Measurements from ENCODE around the gene GMNN. TPM values are rescaled to one million over a fixed set of nuclear protein-coding genes. Genes with fewer than 3 reads are reported as not detected.

GMNN gene
- total RNA-seq, 1 experiment from 2014 or later = 22.4 TPM

- H3K27ac Mint-ChIP-seq (ENCODE audit: low read depth, unreplicated experiment) = no peak overlapping the region
- no TSS peak for BruUV-seq (replicated peaks)
- no peak overlapping the region for H3K4me3 Mint-ChIP-seq (ENCODE audit: unreplicated experiment)
- ChIA-PET CTCF (interaction anchor here (0.9 kb wide), 1 partner anchor 51 kb away, joined by 3 read pairs; no protein-coding TSS in a partner anchor), POLR2A (interaction anchor here (0.6 to 2.2 kb wide), 5 partner anchors 9 to 65 kb away, joined by 3 to 11 read pairs (median 3); partner anchors contain the start of gene GMNN)
- no peaks in the 10 kb centered on the region for H3K9me3 Mint-ChIP-seq (ENCODE audit: unreplicated experiment)
- DNase-seq (ENCODE audit: unreplicated experiment) = no peak
- peaks cover 39% of the 10 kb centered on the region for H3K36me3 Mint-ChIP-seq (ENCODE audit: insufficient read depth, unreplicated experiment)
- H3K4me1 Mint-ChIP-seq (ENCODE audit: insufficient read depth, unreplicated experiment) = no peaks in the 10 kb centered on the region
- no peak for TF ChIP-seq CTCF (IDR thresholded peaks at IDR 0.05; ENCODE audit: unreplicated experiment)
- no peaks in the 10 kb centered on the region for H3K27me3 Mint-ChIP-seq (ENCODE audit: insufficient read depth, unreplicated experiment)
- intact Hi-C loops (cut with micrococcal nuclease) = no loop called here
Measured at GRCh38 chr6:24788031-24788665, 13.4 kb downstream of the GMNN start.

- no TSS peak for BruUV-seq (replicated peaks)
- POLR2A ChIA-PET = interaction anchor here (0.7 to 1.2 kb wide), 3 partner anchors 24 to 448 kb away, joined by 3 read pairs; no protein-coding TSS in a partner anchor
- H3K4me3 Mint-ChIP-seq (ENCODE audit: unreplicated experiment) = no peak overlapping the region
Measured at GRCh38 chr6:24795106-24795505, 20.4 kb downstream of the GMNN start.

GRCh38 chr6:24796616-24797290, 22.0 kb downstream of the GMNN start:
- no peak overlapping the region for H3K4me3 Mint-ChIP-seq (ENCODE audit: unreplicated experiment)
- CTCF ChIA-PET = no interaction called here
- POLR2A ChIA-PET = interaction anchor here (1.0 to 1.2 kb wide), 2 partner anchors 18 to 22 kb away, joined by 3 to 4 read pairs; no protein-coding TSS in a partner anchor
- BruUV-seq (replicated peaks) = no TSS peak
- no peak for DNase-seq (ENCODE audit: unreplicated experiment)
- H3K36me3 Mint-ChIP-seq (ENCODE audit: insufficient read depth, unreplicated experiment) = no peaks in the 10 kb centered on the region
- intact Hi-C loops (cut with micrococcal nuclease) = no loop called here
- H3K4me1 Mint-ChIP-seq (ENCODE audit: insufficient read depth, unreplicated experiment) = peaks cover 8% of the 10 kb centered on the region
- H3K27ac Mint-ChIP-seq (ENCODE audit: low read depth, unreplicated experiment) = no peak overlapping the region
- TF ChIP-seq CTCF (IDR thresholded peaks at IDR 0.05; ENCODE audit: unreplicated experiment) = no peak
- no peaks in the 10 kb centered on the region for H3K9me3 Mint-ChIP-seq (ENCODE audit: unreplicated experiment)
- H3K27me3 Mint-ChIP-seq (ENCODE audit: insufficient read depth, unreplicated experiment) = no peaks in the 10 kb centered on the region

More at GRCh38 chr6:24795106-24795505, 20.4 kb downstream of the GMNN start:
- Mint-ChIP-seq H3K4me1 (ENCODE audit: insufficient read depth, unreplicated experiment) (peaks cover 8% of the 10 kb centered on the region), H3K27ac (ENCODE audit: low read depth, unreplicated experiment) (no peak overlapping the region), H3K36me3 (ENCODE audit: insufficient read depth, unreplicated experiment) (no peaks in the 10 kb centered on the region), H3K27me3 (ENCODE audit: insufficient read depth, unreplicated experiment) (no peaks in the 10 kb centered on the region), H3K9me3 (ENCODE audit: unreplicated experiment) (no peaks in the 10 kb centered on the region)
- TF ChIP-seq CTCF (IDR thresholded peaks at IDR 0.05; ENCODE audit: unreplicated experiment) = no peak
- DNase-seq (ENCODE audit: unreplicated experiment) = no peak
- CTCF ChIA-PET = interaction anchor here (1.1 to 1.2 kb wide), 2 partner anchors 9 to 223 kb away, joined by 3 to 4 read pairs; no protein-coding TSS in a partner anchor
- intact Hi-C loops (cut with micrococcal nuclease) = no loop called here

- CTCF ChIA-PET = interaction anchor here (0.7 kb wide), 1 partner anchor 426 kb away, joined by 3 read pairs; no protein-coding TSS in a partner anchor
- intact Hi-C loops (cut with micrococcal nuclease) = no loop called here
- H3K4me1 Mint-ChIP-seq (ENCODE audit: insufficient read depth, unreplicated experiment) = peaks cover 8% of the 10 kb centered on the region
- BruUV-seq (replicated peaks) = no TSS peak
- no peak for TF ChIP-seq CTCF (IDR thresholded peaks at IDR 0.05; ENCODE audit: unreplicated experiment)
- POLR2A ChIA-PET = interaction anchor here (0.8 kb wide), 1 partner anchor 396 kb away, joined by 4 read pairs; no protein-coding TSS in a partner anchor
- no peaks in the 10 kb centered on the region for H3K27me3 Mint-ChIP-seq (ENCODE audit: insufficient read depth, unreplicated experiment)
- no peaks in the 10 kb centered on the region for H3K36me3 Mint-ChIP-seq (ENCODE audit: insufficient read depth, unreplicated experiment)
- no peak for DNase-seq (ENCODE audit: unreplicated experiment)
- H3K4me3 Mint-ChIP-seq (ENCODE audit: unreplicated experiment) = no peak overlapping the region
- H3K9me3 Mint-ChIP-seq (ENCODE audit: unreplicated experiment) = no peaks in the 10 kb centered on the region
- no peak overlapping the region for H3K27ac Mint-ChIP-seq (ENCODE audit: low read depth, unreplicated experiment)
Measured at GRCh38 chr6:24797596-24798216, 23.0 kb downstream of the GMNN start.

All from MCF 10A (cell line).